ENCODE measurements around the gene GNG5.
A peak's percentile ranks its signal among the peaks of the same experiment; 100 is the strongest.

The GNG5 gene

DNA sequence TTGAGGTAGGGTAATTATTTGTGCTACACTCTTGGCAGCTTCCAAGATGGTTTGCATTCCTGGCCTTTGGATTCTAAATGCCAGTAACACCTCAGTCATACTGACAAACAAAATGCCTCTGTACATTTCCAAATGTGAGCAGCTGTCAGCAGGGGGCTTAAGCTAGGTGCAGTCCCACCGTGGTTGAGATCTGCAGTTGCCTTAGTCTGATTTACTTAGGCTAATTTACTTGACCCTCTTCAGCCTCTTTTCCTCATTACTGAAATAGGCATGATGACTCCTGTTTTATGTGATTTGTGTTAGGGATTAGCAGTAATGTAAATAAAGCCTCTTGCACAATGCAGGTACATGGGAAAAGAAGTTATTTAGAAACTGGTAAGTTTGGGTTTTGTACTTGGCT lies 13.7 kb downstream of the GNG5 start:
- TF ChIP-seq, protein P1, sequence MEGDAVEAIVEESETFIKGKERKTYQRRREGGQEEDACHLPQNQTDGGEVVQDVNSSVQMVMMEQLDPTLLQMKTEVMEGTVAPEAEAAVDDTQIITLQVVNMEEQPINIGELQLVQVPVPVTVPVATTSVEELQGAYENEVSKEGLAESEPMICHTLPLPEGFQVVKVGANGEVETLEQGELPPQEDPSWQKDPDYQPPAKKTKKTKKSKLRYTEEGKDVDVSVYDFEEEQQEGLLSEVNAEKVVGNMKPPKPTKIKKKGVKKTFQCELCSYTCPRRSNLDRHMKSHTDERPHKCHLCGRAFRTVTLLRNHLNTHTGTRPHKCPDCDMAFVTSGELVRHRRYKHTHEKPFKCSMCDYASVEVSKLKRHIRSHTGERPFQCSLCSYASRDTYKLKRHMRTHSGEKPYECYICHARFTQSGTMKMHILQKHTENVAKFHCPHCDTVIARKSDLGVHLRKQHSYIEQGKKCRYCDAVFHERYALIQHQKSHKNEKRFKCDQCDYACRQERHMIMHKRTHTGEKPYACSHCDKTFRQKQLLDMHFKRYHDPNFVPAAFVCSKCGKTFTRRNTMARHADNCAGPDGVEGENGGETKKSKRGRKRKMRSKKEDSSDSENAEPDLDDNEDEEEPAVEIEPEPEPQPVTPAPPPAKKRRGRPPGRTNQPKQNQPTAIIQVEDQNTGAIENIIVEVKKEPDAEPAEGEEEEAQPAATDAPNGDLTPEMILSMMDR (conservative IDR thresholded peaks at IDR 0.05; ENCODE audit: low read depth, low read length) = no peak
- peak; percentile 16 for DNase-seq (ENCODE audit: low read depth)
- H3K4me3 ChIP-seq (ENCODE audit: low read length) = no peak overlapping the region

DNA sequence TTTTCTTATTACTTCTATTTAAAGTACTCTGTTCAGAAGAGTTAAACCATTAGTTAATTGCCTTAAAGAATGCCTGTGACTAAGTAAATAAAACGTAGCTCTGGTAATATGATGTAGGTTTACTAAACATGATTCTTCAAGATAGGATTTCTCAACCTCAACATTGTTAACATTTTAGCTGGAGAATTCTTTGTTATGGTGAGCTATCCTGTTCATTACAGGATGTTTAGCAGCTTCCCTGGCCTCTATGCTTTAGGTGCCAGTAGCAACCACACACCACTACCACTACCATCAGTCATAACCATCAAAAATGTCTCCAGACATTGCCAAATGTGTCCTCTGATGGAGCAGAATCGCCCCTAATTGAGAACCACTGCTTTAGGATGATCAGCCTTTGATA lies 16.6 kb downstream of the GNG5 start:
- TF ChIP-seq, protein P1 (conservative IDR thresholded peaks at IDR 0.05; ENCODE audit: low read depth, low read length) = no peak
- no peak overlapping the region for H3K4me3 ChIP-seq (ENCODE audit: low read length)
- no peak for DNase-seq (ENCODE audit: low read depth)

DNA sequence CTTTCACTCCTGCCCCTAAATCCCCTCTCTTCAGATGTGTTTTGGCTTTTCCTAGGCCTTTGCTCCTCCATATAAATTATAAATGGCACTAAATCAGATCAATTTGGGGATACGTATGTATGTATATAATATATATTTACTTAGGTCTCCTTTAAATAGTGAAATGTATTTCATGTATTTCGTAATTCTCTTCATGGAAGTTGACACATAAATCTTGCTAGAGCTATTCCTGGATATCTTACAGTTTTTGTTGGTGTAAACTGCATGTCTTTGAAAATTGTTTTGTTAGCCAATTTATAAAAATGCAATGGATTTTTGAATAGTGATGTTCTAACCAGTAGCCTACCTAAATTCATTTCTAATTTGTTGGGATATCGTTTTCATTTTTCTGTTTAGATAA lies 18.3 kb downstream of the GNG5 start:
- TF ChIP-seq, protein P1 (conservative IDR thresholded peaks at IDR 0.05; ENCODE audit: low read depth, low read length) = no peak
- no peak for DNase-seq (ENCODE audit: low read depth)
- no peak overlapping the region for H3K4me3 ChIP-seq (ENCODE audit: low read length)

DNA sequence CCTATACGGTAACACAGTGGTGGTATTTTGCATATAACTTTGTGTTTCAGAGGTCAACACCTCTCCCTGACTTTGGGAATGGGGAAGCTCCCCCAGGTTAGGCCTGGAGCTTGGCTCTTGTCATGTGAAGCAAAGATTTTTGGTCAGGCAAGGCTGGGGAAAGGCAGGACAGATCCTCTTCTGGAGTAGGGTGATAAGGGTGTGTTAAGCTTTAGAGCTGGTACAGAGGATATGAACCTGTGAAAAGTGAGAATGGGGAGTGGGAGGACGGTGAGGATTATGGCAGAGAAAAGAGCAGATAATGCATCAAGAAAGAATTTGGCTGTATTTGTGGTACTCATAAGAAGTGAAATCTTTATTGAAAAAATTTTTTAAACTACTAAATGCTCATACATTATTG lies 25.1 kb downstream of the GNG5 start:
- TF ChIP-seq, protein P1 (conservative IDR thresholded peaks at IDR 0.05; ENCODE audit: low read depth, low read length) = no peak
- DNase-seq (ENCODE audit: low read depth) = no peak
- H3K4me3 ChIP-seq (ENCODE audit: low read length) = no peak overlapping the region

DNA sequence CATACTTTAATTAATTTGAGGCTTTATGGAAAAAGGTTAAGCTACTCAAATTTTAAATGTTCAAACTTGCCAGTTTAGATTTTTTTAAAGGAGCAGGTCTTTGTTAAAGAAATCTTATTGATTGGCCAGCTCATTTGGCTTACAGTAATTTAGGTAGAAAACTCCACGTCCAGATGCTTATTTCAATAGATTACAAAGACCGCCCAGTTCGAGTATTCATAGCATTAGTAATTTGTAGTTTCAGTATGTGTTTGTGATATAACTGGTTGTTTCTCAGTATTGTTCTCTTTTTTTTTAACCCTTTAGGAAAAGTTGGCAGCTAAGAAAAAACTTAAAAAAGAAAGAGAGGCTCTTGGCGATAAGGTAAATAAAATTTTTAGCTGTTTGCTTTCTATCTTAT lies 25.7 kb downstream of the GNG5 start:
- TF ChIP-seq, protein P1 (conservative IDR thresholded peaks at IDR 0.05; ENCODE audit: low read depth, low read length) = no peak
- peak overlapping the region; percentile 86 for H3K4me3 ChIP-seq (ENCODE audit: low read length)
- no peak for DNase-seq (ENCODE audit: low read depth)

DNA sequence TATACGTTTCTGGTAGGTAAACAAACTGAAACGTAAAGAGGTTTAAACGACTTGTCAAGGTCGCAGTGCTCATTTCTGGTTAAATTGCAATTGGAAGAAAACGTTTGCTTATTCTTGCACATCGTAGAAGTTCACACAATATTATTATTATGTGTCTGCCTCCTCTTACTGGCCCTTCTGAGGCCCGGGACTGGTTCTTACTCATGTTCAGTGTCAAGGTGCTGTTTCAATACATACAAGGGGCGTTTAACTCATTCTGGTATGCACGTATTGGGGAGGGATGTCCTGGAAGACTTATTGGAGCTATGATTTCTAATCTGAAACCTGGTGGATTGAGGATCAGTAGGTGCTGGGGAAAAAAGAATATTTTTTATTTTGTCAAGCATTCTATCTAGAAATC lies 26.4 kb downstream of the GNG5 start:
- TF ChIP-seq, protein P1 (conservative IDR thresholded peaks at IDR 0.05; ENCODE audit: low read depth, low read length) = no peak
- no peak for DNase-seq (ENCODE audit: low read depth)
- H3K4me3 ChIP-seq (ENCODE audit: low read length) = peak overlapping the region; percentile 86

DNA sequence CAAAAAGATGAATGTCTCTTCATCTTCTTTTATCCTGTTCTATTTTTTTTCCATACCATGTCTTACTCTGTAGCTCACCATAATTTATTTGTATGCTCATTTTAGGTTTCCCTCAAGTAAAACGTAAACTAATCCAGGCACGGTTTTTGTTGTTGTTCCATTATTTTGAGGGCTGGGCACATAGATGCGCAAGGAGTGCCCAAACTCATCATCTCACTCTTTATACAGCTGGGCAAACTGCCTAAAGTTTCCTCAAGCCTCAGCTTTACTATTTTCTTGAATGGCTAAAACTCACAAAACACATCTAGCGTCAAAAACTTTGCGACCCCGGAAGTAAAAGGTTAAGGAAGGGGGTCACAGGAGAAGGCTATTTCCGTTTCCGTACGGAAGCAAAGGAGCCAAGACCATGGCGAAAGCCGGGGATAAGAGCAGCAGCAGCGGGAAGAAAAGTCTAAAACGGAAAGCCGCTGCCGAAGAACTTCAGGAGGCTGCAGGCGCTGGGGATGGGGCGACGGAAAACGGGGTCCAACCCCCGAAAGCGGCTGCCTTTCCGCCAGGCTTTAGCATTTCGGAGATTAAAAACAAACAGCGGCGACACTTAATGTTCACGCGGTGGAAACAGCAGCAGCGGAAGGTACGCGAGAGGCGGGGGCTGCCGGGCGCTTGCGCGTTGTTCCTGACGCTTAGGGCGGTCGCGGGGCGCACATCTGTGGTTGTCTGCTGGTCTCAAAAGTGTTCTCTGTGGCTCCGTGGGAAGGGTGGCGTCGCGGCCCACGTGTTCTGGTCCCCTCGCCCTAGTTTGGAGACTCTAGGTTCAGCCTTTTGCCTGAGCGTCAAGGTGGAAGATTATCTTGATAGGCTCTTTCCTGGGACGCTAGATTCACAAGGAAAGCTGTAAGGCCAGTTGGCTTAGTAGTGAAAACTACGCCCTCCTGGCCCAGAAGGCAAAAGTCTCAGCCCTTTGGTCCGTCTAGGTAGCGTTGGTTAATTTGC lies 27.2 kb downstream of the GNG5 start, which contains the start of gene RPF1:
Gene RPF1 (plus strand): TSS at position 391 of the 993 bp plus-strand sequence. CDS start 16 bp downstream, at position 407.
- H3K4me3 ChIP-seq (ENCODE audit: low read length) = peak within 1 kb of the TSS; percentile 86
- TF ChIP-seq, protein P1 (conservative IDR thresholded peaks at IDR 0.05; ENCODE audit: low read depth, low read length) = peak; percentile 3
- DNase-seq (ENCODE audit: low read depth) = peak; percentile 48

Measured in retinal pigment epithelial cell (primary cell).